Thyroid gland (tissue), 4 donors: ENCODE results near the gene FOXO6. TPM values are rescaled to one million over a fixed set of nuclear protein-coding genes. Genes with fewer than 3 reads are reported as not detected.

Source experiments
- DNase-seq, 2 donors: peaks; one replicate each; pipeline ENCODE4 v3.0.0-alpha.2; 2019
- H3K27ac ChIP-seq, 3 donors: fragments of 200-600 bp; sonication (generic); 1 replicate in 2 of 3; 2 replicates in 1 of 3; pipeline ENCODE4 v1.5.1; 2016 to 2019; ENCODE audit warnings: mild to moderate bottlenecking in 1 of 3, moderate library complexity in 1 of 3
- H3K27me3 ChIP-seq: fragments of 200-600 bp; sonication (generic); one replicate; pipeline ENCODE4 v1.5.1; 2019
- H3K36me3 ChIP-seq, 2 donors: fragments of 200-600 bp; sonication (generic); one replicate each; pipeline ENCODE4 v1.5.1; 2016 to 2019
- H3K4me1 ChIP-seq, 2 donors: fragments of 200-600 bp; sonication (generic); one replicate each; pipeline ENCODE4 v1.5.1; 2017 to 2019
- H3K4me3 ChIP-seq, 3 donors: fragments of 200-600 bp; sonication (generic); replicated peaks in 1 of 3; 1 replicate in 2 of 3; 2 replicates in 1 of 3; pipeline ENCODE4 v1.5.1; 2016; ENCODE audit warnings: mild to moderate bottlenecking in 1 of 3
- H3K9me3 ChIP-seq: fragments of 200-600 bp; sonication (generic); one replicate; pipeline ENCODE4 v1.5.1; 2017
- CTCF ChIP-seq, 6 experiments: fragments of 200-600 bp in 3 of 6; fragments of 450-650 bp in 3 of 6; sonication (generic) in 3 of 6; IDR thresholded peaks; one replicate each; pipeline ENCODE4 v1.5.1; 2016 to 2019; ENCODE audit warnings: antibody characterized with exemption in 6 of 6, mild to moderate bottlenecking in 2 of 6, inconsistent platforms in 1 of 6, moderate library complexity in 1 of 6
- POLR2A ChIP-seq, 2 donors: fragments of 450-650 bp; IDR thresholded peaks; one replicate each; pipeline ENCODE4 v1.6.1; 2017; ENCODE audit warnings: antibody characterized with exemption in 2 of 2, mild to moderate bottlenecking in 2 of 2, moderate library complexity in 1 of 2
- WGBS, 2 donors: methylation state at CpG; one replicate each; pipeline ENCODE4 v1.1.5; 2017; 5-methylcytosine and 5-hydroxymethylcytosine counted together
- intact Hi-C: fragments of 100-400 bp; cut with DNase I; formaldehyde crosslinking; loops from one replicate; pipeline ENCODE4 v1.15.1; 2023
- total RNA-seq, 4 donors: library from RNA; depleted of rRNA; stranded (reverse); fragments of >200 nt; gene quantifications; one replicate each; pipeline ENCODE4 v1.2.3, GENCODE V29; 2016

Gene FOXO6
- total RNA-seq, 4 donors from 2014 or later = 1.1 to 4.2 (median 2.6) TPM

GRCh38 chr1:41420860-41421259 lies 59.6 kb downstream of the FOXO6 start:
- no peak overlapping the region for H3K27ac ChIP-seq
- DNase-seq = no peak
- TF ChIP-seq CTCF (IDR thresholded peaks at IDR 0.05) (no peak), POLR2A (IDR thresholded peaks at IDR 0.05) (no peak)
- no peak overlapping the region for H3K4me3 ChIP-seq
- H3K27me3 ChIP-seq = no peaks in the 10 kb centered on the region
- peaks cover 0 to 13% of the 10 kb centered on the region in 2 donors for H3K4me1 ChIP-seq
- WGBS, 2 donors = 87 to 90% methylated on average over 3 of the region's 3 CpGs
- no peaks in the 10 kb centered on the region for H3K36me3 ChIP-seq
- H3K9me3 ChIP-seq = no peaks in the 10 kb centered on the region
- intact Hi-C loops = no loop called here

GRCh38 chr1:41422306-41422705 lies 61.1 kb downstream of the FOXO6 start:
- Histone ChIP-seq H3K9me3 (no peaks in the 10 kb centered on the region), H3K27me3 (no peaks in the 10 kb centered on the region), H3K36me3 (no peaks in the 10 kb centered on the region), H3K4me3 (no peak overlapping the region), H3K4me1 (peaks cover 0 to 13% of the 10 kb centered on the region in 2 donors), H3K27ac (no peak overlapping the region)
- no peak for TF ChIP-seq POLR2A (IDR thresholded peaks at IDR 0.05)
- TF ChIP-seq CTCF (IDR thresholded peaks at IDR 0.05) = no peak
- intact Hi-C loops = no loop called here
- WGBS, 2 donors = 89 to 90% methylated on average over 6 of the region's 6 CpGs
- no peak for DNase-seq

GRCh38 chr1:41423511-41424191 lies 62.4 kb downstream of the FOXO6 start:
- 70 to 81% methylated on average over 6 to 15 of the region's 38 CpGs for WGBS, 2 donors
- TF ChIP-seq POLR2A (IDR thresholded peaks at IDR 0.05) (no peak), CTCF (IDR thresholded peaks at IDR 0.05) (peak in 2 of 6 experiments; percentile 13 to 32)
- no peak overlapping the region for H3K4me3 ChIP-seq
- no peaks in the 10 kb centered on the region for H3K9me3 ChIP-seq
- no peaks in the 10 kb centered on the region for H3K27me3 ChIP-seq
- intact Hi-C loops = no loop called here
- H3K27ac ChIP-seq = no peak overlapping the region
- H3K4me1 ChIP-seq = peaks cover 0 to 9% of the 10 kb centered on the region in 2 donors
- no peaks in the 10 kb centered on the region for H3K36me3 ChIP-seq
- peak; percentile 13 to 22 for DNase-seq

- no peak overlapping the region for H3K4me3 ChIP-seq
- no peaks in the 10 kb centered on the region for H3K27me3 ChIP-seq
- 82 to 89% methylated on average over 4 of the region's 4 CpGs for WGBS, 2 donors
- no peak overlapping the region for H3K27ac ChIP-seq
- no peaks in the 10 kb centered on the region for H3K9me3 ChIP-seq
- intact Hi-C loops = no loop called here
- TF ChIP-seq POLR2A (IDR thresholded peaks at IDR 0.05) (no peak), CTCF (IDR thresholded peaks at IDR 0.05) (no peak)
- peaks cover 0 to 4% of the 10 kb centered on the region in 2 donors for H3K4me1 ChIP-seq
- DNase-seq = no peak
- no peaks in the 10 kb centered on the region for H3K36me3 ChIP-seq
These were observed 63.4 kb downstream of the FOXO6 start for GRCh38 chr1:41424581-41425118.

- Histone ChIP-seq H3K27ac (no peak overlapping the region), H3K4me3 (no peak overlapping the region), H3K4me1 (peaks cover 0 to 4% of the 10 kb centered on the region in 2 donors), H3K36me3 (no peaks in the 10 kb centered on the region), H3K9me3 (no peaks in the 10 kb centered on the region), H3K27me3 (no peaks in the 10 kb centered on the region)
- no peak for DNase-seq
- intact Hi-C loops = no loop called here
- TF ChIP-seq CTCF (IDR thresholded peaks at IDR 0.05) = no peak
- TF ChIP-seq POLR2A (IDR thresholded peaks at IDR 0.05) = no peak
- WGBS, 2 donors = 91 to 92% methylated on average over 2 of the region's 2 CpGs
These were observed 64.1 kb downstream of the FOXO6 start for GRCh38 chr1:41425369-41425768.
